ENCODE data around the gene SPAG5.

Gene SPAG5

DNA sequence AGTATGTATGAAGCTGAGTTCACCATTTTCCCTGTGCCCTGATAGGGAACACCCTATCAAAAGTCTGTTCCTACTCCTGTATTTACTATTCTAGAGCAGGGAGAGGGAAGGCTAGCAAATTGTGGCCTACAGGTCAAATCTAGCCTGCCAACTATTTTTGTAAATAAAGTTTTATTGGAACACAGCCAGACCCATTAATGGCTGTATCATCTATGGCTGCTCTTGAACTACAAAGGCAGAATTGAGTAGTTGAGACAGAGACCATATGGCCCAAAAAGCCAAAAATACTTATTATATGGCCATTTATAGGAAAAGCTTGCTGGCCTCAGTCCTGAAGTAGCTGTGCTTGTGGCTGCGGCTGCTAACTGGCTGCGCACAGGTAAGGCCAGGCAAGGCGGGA lies 17.9 kb downstream of the SPAG5 start:
- no peak overlapping the region for H3K4me3 ChIP-seq (ENCODE audit: low read depth, low read length, poor library complexity, severe bottlenecking)
- no peak overlapping the region for H3K9ac ChIP-seq (ENCODE audit: low read length)
- no peaks in the 10 kb centered on the region for H3K9me3 ChIP-seq (ENCODE audit: low read length)
- H3F3A ChIP-seq (ENCODE audit: insufficient read depth, low read length) = no peaks in the 10 kb centered on the region; the same call in 1 of the 2 replicates
- no peak for TF ChIP-seq EZH2 (IDR thresholded peaks at IDR 0.05; ENCODE audit: borderline replicate concordance, low read length)
- TF ChIP-seq, protein P1, sequence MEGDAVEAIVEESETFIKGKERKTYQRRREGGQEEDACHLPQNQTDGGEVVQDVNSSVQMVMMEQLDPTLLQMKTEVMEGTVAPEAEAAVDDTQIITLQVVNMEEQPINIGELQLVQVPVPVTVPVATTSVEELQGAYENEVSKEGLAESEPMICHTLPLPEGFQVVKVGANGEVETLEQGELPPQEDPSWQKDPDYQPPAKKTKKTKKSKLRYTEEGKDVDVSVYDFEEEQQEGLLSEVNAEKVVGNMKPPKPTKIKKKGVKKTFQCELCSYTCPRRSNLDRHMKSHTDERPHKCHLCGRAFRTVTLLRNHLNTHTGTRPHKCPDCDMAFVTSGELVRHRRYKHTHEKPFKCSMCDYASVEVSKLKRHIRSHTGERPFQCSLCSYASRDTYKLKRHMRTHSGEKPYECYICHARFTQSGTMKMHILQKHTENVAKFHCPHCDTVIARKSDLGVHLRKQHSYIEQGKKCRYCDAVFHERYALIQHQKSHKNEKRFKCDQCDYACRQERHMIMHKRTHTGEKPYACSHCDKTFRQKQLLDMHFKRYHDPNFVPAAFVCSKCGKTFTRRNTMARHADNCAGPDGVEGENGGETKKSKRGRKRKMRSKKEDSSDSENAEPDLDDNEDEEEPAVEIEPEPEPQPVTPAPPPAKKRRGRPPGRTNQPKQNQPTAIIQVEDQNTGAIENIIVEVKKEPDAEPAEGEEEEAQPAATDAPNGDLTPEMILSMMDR (IDR thresholded peaks at IDR 0.05; ENCODE audit: low read length) = no peak
- H3K79me2 ChIP-seq (ENCODE audit: insufficient read depth, low read length) = no peaks in the 10 kb centered on the region
- H2AFZ ChIP-seq (ENCODE audit: low read length) = no peak overlapping the region
- no peak overlapping the region for H3K27ac ChIP-seq (ENCODE audit: low read depth, low read length, poor library complexity, severe bottlenecking)
- peaks cover 86% of the 10 kb centered on the region for H3K36me3 ChIP-seq (ENCODE audit: insufficient read depth, low read length)
- peaks cover 14% of the 10 kb centered on the region for H3K4me1 ChIP-seq (ENCODE audit: insufficient read depth, low read length, severe bottlenecking)
- no peaks in the 10 kb centered on the region for H4K20me1 ChIP-seq (ENCODE audit: insufficient read depth, low read length)
- no peak overlapping the region for H3K4me2 ChIP-seq (ENCODE audit: low read length)
- H3K9me2 ChIP-seq (ENCODE audit: low read depth, low read length) = no peaks in the 10 kb centered on the region
- no peaks in the 10 kb centered on the region for H3K27me3 ChIP-seq (ENCODE audit: insufficient read depth, low read length)

DNA sequence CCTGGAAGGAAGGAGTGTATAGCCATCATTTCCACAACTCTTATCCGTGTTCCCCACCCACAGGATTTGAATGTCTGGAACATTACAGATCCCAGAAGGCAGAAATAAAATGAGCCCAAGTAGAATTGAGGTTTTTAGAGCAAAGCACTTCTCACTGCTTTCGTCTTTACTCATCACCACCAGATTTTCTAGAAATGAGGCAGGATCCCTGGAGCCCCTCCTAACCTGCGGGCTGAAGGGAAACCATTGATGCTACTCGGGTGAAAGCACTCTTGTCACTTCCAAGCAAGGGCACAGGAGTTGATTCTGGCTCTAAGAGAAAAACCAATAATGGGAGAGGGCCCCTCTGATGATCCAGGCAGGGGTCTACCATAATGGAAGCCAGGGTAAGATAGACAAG lies 19.3 kb downstream of the SPAG5 start:
- H3K4me1 ChIP-seq (ENCODE audit: insufficient read depth, low read length, severe bottlenecking) = peaks cover 22% of the 10 kb centered on the region
- no peaks in the 10 kb centered on the region for H4K20me1 ChIP-seq (ENCODE audit: insufficient read depth, low read length)
- H3K27me3 ChIP-seq (ENCODE audit: insufficient read depth, low read length) = no peaks in the 10 kb centered on the region
- peaks cover 79% of the 10 kb centered on the region for H3K36me3 ChIP-seq (ENCODE audit: insufficient read depth, low read length)
- no peaks in the 10 kb centered on the region for H3K79me2 ChIP-seq (ENCODE audit: insufficient read depth, low read length)
- TF ChIP-seq, protein P1 (IDR thresholded peaks at IDR 0.05; ENCODE audit: low read length) = no peak
- no peak for TF ChIP-seq EZH2 (IDR thresholded peaks at IDR 0.05; ENCODE audit: borderline replicate concordance, low read length)
- no peak overlapping the region for H3K9ac ChIP-seq (ENCODE audit: low read length)
- H3K4me3 ChIP-seq (ENCODE audit: low read depth, low read length, poor library complexity, severe bottlenecking) = no peak overlapping the region
- H3K9me3 ChIP-seq (ENCODE audit: low read length) = no peaks in the 10 kb centered on the region
- no peak overlapping the region for H2AFZ ChIP-seq (ENCODE audit: low read length)
- H3K9me2 ChIP-seq (ENCODE audit: low read depth, low read length) = no peaks in the 10 kb centered on the region
- H3K4me2 ChIP-seq (ENCODE audit: low read length) = no peak overlapping the region
- H3F3A ChIP-seq (ENCODE audit: insufficient read depth, low read length) = no peaks in the 10 kb centered on the region; the same call in 1 of the 2 replicates
- H3K27ac ChIP-seq (ENCODE audit: low read depth, low read length, poor library complexity, severe bottlenecking) = no peak overlapping the region

GRCh38 chr17:28578246-28579195 lies 20.3 kb downstream of the SPAG5 start:
- H3K9ac ChIP-seq (ENCODE audit: low read length) = no peak overlapping the region
- no peak overlapping the region for H3K27ac ChIP-seq (ENCODE audit: low read depth, low read length, poor library complexity, severe bottlenecking)
- peaks cover 79% of the 10 kb centered on the region for H3K36me3 ChIP-seq (ENCODE audit: insufficient read depth, low read length)

More at GRCh38 chr17:28578246-28579195, 20.3 kb downstream of the SPAG5 start:
- no peaks in the 10 kb centered on the region for H3K79me2 ChIP-seq (ENCODE audit: insufficient read depth, low read length)
- H3K4me1 ChIP-seq (ENCODE audit: insufficient read depth, low read length, severe bottlenecking) = peaks cover 22% of the 10 kb centered on the region
- H3K27me3 ChIP-seq (ENCODE audit: insufficient read depth, low read length) = no peaks in the 10 kb centered on the region
- TF ChIP-seq, protein P1 (IDR thresholded peaks at IDR 0.05; ENCODE audit: low read length) = no peak
- no peak for TF ChIP-seq EZH2 (IDR thresholded peaks at IDR 0.05; ENCODE audit: borderline replicate concordance, low read length)
- H3K9me2 ChIP-seq (ENCODE audit: low read depth, low read length) = no peaks in the 10 kb centered on the region
- no peak overlapping the region for H2AFZ ChIP-seq (ENCODE audit: low read length)
- no peaks in the 10 kb centered on the region for H4K20me1 ChIP-seq (ENCODE audit: insufficient read depth, low read length)
- H3K9me3 ChIP-seq (ENCODE audit: low read length) = no peaks in the 10 kb centered on the region
- H3F3A ChIP-seq (ENCODE audit: insufficient read depth, low read length) = no peaks in the 10 kb centered on the region; the same call in 1 of the 2 replicates
- H3K4me2 ChIP-seq (ENCODE audit: low read length) = no peak overlapping the region
- H3K4me3 ChIP-seq (ENCODE audit: low read depth, low read length, poor library complexity, severe bottlenecking) = no peak overlapping the region
